GM21529 (cell line): Measurements from ENCODE around the gene DUSP18.
"Not testable (repeated sequence)": the region's sequence is repeated elsewhere in the genome, so short reads cannot be mapped to it uniquely, and the experiment has no call there.

ENCODE experiments used
- ATAC-seq: cut with Tn5 transposase; IDR thresholded peaks from one replicate; pipeline ENCODE4 v1.9.1; 2021; ENCODE audit not compliant: unreplicated experiment

DUSP18 gene

GRCh38 chr22:30667494-30668385, at the start of gene DUSP18:
TSS of gene DUSP18 (minus strand) at chr22:30667875. CDS start at chr22:30664003, 3,872 bp downstream.
- ATAC-seq, result peak; percentile 79

- ATAC-seq, result no peak
These were observed 46.4 kb upstream of the DUSP18 start for GRCh38 chr22:30714062-30714461.

- no peak for ATAC-seq
These were observed 44.4 kb upstream of the DUSP18 start for GRCh38 chr22:30712094-30712493.

GRCh38 chr22:30709980-30710379, 42.3 kb upstream of the DUSP18 start:
- ATAC-seq, result not testable (repeated sequence)

- ATAC-seq, result peak; percentile 59
These were observed 38.3 kb upstream of the DUSP18 start for GRCh38 chr22:30705710-30706651.

- no peak for ATAC-seq
These were observed 37.3 kb upstream of the DUSP18 start for GRCh38 chr22:30704978-30705377.

- no peak for ATAC-seq
These were observed 35.2 kb upstream of the DUSP18 start for GRCh38 chr22:30702856-30703255.

GRCh38 chr22:30701872-30702271, 34.2 kb upstream of the DUSP18 start:
- ATAC-seq, result no peak

GRCh38 chr22:30697975-30698374, 30.3 kb upstream of the DUSP18 start:
- no peak for ATAC-seq

- no peak for ATAC-seq
These were observed 28.4 kb upstream of the DUSP18 start for GRCh38 chr22:30695871-30696655.

- no peak for ATAC-seq
These were observed 27.7 kb upstream of the DUSP18 start for GRCh38 chr22:30695351-30695851.

GRCh38 chr22:30694640-30695350, 27.1 kb upstream of the DUSP18 start, which contains the start of gene OSBP2:
TSS of gene OSBP2 (plus strand) at chr22:30694874. CDS start at chr22:30694910, 36 bp downstream.
- no peak for ATAC-seq

GRCh38 chr22:30694171-30694639, 26.5 kb upstream of the DUSP18 start:
- no peak for ATAC-seq

GRCh38 chr22:30691204-30691603, 23.5 kb upstream of the DUSP18 start:
- no peak for ATAC-seq

GRCh38 chr22:30689622-30690021, 21.9 kb upstream of the DUSP18 start:
- ATAC-seq, result no peak

- ATAC-seq, result no peak
These were observed 19.7 kb upstream of the DUSP18 start for GRCh38 chr22:30687358-30687757.

- no peak for ATAC-seq
These were observed 17.5 kb upstream of the DUSP18 start for GRCh38 chr22:30685178-30685577.

- ATAC-seq, result no peak
These were observed 14.2 kb upstream of the DUSP18 start for GRCh38 chr22:30681831-30682230.

GRCh38 chr22:30680991-30681770, 13.5 kb upstream of the DUSP18 start:
- no peak for ATAC-seq
